OCI-M2 (cell line): ENCODE data around the gene NPIPA5.
"Not testable (repeated sequence)": the region's sequence is repeated elsewhere in the genome, so short reads cannot be mapped to it uniquely, and the experiment has no call there.

Source experiments
- DNase-seq: peaks from one replicate; lab custom pipeline; 2025; ENCODE audit not compliant: unreplicated experiment; lab: John Stamatoyannopoulos, UW

Gene NPIPA5

DNA sequence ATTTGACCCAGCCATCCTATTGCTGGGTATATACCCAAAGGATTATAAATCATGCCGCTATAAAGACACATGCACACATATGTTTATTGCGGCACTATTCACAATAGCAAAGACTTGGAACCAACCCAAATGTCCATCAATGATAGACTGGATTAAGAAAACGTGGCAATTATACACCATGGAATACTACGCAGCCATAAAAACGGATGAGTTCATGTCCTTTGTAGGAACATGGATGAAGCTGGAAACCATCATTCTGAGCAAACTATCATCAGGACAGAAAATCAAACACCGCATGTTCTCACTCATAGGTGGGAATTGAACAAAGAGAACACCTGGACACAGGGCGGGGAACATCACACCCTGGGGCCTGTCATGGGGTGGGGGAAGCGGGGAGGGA, 14.9 kb upstream of the NPIPA5 start:
- not testable (repeated sequence) for DNase-seq

DNA sequence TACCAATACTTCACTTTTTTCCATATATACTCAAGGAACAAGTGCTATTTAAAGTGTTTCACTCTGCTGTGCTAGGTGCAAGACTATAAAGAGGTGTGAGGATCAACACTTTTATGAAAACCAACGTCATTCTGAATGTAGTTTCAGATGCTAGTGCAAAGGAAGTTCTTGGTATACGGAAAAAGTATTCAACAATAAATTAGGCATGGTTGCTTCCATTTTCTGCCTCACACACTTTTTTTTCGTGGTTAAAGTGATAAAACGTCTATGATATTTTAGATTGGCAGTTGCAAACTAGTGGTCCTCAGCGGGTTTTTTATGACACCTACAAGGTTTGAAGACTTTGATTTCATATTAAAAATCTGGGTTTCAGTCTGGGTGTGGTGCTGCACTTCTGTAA, 11.8 kb upstream of the NPIPA5 start:
- not testable (repeated sequence) for DNase-seq

DNA sequence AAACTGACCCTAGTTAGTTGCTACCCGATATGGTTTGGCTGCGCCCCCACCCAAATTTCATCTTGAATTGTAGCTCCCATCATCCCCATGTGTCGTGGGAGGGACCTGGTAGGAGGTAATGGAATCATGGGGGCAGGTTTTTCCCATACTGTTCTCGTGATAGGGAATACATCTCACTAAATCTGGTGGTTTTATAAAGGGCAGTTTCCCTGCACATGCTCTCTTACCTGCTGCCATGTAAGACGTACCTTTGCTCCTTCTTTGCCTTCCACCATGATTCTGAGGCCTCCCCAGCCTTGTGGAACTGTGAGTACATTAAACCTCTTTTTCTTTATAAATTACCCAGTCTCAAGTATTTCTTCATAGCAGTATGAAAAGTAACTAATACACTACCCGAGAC, 10.0 kb upstream of the NPIPA5 start:
- DNase-seq = not testable (repeated sequence)

DNA sequence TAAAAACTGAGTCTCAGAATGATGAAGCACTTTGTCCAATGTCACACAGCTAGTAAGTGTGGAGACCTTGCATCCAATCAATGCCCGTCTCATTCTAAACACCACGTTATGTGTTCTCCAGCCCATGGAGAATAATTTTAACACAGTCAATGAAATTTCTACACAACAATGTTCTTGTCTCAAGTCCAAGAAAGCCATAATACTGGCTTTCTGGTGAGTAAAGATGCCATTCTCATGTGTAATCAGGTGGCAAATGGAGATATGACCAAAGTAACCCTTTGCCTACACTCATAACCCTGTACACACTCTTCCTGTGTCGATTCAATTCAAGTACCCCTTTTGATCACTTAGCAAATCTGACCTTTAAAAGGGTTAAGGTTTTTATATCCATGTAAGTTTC, 4.7 kb upstream of the NPIPA5 start:
- DNase-seq = not testable (repeated sequence)

DNA sequence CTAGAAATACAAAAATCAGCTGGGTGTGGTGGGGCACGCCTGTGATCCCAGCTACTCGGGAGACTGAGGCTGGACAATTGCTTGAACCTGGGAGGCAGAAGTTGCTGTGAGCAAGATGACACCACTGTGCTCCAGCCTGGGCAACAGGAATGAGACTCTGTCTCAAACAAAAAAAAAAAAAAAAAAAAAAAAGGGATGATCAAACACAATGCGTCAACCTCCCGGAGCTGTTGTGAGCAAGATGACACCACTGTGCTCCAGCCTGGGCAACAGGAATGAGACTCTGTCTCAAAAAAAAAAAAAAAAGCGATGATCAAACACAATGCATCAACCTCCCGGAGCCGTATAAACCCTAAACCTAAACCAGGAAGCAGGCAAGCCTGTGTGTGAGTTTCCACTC, 20.6 kb downstream of the NPIPA5 start:
- DNase-seq = not testable (repeated sequence)

DNA sequence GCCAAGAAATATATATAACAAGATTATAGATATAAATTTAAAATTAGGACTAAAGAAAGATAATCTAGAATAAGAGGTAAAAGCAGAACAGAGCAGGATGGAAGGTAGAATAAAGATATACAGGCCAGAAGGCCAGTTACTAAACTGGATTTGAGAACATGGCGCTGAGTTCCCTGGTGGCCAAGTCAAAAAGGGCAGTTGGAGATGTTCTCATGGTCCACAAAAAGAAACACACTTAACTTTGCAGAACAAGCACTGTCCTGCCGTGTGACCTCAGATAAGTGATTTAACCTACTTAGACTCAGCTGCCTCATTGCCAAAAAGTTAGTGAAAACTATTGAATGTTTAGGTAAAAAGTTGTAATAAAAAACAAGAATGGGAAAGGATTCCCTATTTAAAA, 23.2 kb downstream of the NPIPA5 start:
- not testable (repeated sequence) for DNase-seq

DNA sequence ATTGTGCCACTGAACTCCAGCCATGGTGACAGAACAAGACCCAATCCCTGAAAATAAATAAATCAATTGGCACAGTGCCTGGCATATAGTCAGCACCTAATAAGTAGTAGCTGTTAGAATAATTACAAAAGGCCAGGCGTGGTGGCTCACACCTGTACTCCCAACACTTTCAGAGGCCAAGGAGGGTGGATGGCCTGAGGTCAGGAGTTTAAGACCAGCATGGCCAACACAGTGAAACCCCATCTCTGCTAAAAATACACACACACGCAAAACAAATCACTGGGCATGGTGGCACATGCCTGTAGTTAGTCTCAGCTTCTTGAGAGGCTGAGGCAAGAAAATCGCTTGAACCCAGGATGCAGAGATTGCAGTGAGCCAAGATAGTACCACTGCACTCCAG, 25.2 kb downstream of the NPIPA5 start:
- not testable (repeated sequence) for DNase-seq

DNA sequence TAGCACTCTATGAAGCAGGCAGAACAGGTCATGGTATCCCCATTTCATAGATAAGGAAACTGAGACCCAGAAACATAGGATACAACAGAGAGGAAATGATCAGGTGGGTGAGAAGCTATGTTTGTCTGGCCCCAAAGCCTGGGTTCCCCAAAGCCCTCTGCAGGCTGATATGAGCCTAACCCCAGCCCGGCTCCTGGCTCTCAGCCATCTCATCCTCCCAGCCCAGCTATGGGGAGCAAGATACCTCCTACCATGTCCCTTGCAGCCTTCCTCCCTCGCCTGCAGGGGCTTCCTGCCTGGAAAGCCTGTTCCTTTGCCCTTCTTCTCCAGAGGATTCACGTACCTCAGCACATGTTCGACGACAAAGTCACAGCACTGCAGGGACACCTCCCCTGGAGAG, 26.3 kb downstream of the NPIPA5 start:
- DNase-seq = not testable (repeated sequence)

DNA sequence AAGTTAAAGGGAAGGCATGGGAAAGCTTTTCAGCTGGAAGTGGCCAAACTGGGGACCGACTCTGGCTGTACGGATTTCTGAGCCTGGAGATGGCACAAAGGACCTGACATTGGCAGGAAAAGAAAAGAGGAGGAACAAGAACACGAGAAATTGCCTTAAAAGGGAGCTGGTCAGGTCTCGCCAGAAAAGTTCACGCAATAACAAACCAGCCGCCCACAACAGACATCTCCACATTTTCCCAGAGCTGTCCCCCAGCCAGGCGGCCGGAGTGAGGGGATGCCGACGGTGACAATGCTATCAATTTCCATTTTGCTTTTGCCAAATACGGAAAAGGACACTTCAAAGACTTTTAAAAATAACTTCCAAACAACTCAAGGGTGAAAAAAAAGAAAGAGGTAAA, 26.8 kb downstream of the NPIPA5 start:
- not testable (repeated sequence) for DNase-seq

DNA sequence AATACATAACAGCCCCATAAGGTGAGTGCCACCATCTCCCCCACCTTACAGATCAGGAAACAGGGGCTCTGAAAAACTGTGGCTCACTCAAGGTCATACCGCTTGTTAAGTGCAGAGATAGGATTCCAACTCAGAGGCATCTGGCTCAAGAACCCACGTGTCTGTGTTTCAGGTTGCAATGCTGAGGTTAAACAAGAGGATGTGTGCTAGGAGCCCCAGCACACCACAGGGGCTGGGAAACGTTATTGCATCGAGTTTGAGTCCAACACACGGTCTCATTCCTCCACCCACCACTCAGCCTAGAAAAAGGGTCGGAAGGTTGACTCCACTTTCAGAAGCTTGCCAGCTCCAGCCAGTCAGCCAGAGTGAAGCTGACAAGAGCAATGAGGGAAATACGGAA, 29.4 kb downstream of the NPIPA5 start:
- not testable (repeated sequence) for DNase-seq

DNA sequence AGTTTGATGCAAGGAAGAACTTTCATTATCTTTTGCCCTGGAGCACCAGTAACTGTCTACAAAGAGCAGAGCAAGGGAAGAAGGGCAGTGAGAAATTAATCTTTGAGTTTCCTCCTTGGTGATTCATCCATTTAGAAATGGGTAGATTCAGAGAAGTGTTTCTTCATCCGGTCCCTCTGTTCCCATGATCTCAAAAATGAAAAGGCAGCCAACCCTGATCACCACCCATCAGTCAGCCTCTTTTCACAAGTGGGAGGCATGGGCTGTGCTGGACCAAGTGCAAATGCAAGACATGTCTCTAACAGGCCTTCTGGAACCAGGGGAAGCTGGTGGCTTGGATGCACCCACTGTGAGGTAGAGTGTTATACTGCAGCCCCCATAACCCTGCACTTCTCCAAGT, 35.8 kb downstream of the NPIPA5 start:
- not testable (repeated sequence) for DNase-seq

DNA sequence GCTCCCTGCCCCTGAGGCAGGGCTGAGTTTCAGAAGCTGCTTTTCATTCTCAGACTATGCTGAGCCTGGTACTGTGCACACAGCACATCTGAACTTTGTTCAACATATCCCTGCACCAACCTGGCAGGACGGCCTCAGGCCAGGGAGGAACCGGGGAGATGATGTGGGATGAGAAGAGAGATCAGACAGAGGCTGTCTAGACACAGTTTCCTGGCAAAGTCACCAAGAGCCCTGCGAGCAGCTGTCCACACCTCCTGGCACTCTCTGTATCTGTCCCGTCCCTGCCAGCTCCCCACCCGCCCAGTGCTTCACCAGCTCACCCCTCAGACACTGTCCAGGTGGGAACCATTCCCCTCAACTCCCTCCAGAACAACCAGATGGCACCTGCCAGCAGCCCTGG, 39.1 kb downstream of the NPIPA5 start:
- not testable (repeated sequence) for DNase-seq

DNA sequence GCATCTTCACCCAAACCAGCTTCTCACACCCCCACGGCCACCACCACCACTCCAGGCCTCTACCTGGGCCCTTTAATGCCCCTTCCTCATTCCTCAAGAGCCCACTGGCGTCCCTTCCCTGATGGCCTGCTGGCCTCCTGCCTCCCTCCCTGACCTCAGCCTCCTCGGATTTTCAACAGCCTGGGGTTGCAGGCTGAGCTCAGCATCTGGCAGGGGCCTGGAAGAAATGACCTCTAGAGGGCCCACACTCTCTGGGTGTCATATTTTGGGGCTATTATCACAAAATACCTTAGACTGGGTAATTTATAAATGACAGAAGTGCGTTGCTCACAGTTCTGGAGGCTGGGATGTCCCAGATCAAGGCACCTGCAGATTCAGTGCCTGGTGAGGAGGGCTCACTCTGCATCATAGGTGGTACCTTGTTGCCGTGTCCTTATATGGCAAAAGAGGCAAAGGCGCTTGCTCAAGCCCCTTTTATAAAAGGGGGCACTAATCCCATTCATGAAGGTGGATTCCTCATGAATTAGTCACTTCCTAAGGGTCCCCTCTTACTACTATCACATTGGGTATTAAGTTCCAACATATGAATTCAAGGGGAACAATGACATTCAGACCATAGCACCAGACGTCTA, 40.0 kb downstream of the NPIPA5 start:
- DNase-seq = not testable (repeated sequence)

DNA sequence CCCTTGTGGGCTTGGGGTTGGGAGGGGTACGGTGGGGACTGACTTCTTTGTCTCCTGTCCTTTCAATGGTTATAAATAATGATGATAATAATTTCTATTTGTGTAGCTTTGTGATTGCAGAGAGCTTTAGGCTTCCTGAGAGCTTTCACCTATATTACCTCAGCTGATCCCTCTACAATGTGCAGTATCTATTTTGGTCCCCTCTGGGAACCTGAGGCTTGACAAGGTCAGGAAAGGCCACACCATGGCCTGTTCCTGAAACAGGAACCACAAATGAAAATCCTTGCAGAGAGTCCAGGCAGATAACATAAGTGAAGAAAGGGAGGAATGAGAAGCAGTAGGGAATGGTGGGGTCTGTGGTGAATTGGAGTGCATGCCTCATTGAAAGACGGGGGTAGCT, 42.5 kb downstream of the NPIPA5 start:
- not testable (repeated sequence) for DNase-seq

DNA sequence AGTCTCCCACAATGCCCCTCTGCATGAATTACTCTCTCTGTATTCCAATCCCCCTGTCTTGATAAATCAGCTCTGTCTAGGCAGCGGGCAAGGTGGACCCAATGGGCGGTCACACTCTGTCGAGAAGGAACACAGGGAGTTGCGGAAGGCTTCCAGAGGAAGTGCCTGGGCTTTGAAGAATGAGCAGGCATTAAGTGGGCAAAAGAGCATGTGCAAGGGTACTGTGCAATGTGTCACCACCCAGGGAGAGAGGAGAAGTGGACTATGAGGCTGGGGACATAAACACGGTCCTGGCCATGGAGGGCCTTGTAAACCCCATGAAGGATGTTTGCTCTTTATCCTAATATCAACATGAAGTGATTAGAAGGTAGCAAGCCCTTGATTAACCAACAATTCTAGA, 44.1 kb downstream of the NPIPA5 start:
- DNase-seq = not testable (repeated sequence)

DNA sequence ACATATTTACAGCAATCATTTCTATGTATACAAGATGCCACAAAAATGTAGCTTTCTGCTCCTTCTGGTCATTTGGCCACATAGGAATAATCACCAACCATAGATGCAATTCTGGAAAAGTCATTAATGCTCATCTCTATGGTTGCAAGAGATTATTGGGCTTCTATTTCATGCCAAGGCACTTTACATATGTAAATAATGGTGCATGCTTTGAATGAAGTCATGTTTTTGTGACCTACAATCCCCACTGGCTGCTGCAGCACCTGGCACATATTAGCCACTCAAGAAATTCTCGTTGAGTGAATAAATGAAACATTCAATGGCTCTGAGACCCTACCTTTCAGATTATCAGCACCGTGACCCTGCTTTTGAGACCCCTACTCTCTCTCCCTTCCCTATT, 47.1 kb downstream of the NPIPA5 start:
- not testable (repeated sequence) for DNase-seq

DNA sequence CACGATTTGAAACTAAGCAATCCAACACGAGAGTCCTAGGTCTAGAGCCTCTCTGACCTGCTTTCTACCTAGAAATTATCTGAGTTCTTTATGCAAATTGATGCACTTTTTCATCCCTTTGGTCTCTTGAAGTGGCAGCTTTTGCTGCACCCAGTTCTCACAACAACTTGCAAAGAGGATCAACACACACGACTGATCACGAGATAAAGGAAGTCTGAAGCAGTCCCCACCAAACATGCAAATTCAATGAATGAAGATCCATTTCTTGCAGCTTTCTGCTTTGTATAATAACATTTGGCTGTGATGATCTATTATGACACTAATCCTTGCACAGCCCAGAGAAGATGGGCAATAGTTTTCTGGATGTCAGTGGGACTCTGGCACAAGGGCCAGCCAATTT, 53.1 kb downstream of the NPIPA5 start:
- DNase-seq = not testable (repeated sequence)

DNA sequence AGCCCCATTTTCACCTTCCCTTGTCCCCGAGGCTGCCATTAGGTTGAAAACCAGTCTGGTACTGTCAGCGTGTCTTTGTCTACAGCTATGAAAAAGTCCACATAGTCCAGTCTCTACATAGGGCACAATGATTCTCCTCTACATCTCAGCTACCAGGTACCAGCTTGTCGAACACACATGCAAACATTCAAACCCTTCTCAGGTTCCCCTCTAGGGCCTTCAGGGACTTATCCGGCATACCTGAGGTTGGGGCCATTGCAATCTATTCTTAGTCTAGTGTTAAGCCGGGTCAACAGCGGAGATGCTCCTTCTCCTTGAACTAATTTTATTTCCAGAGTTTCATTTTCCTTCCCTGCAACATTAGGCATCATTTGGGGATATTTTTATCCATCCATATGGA, 54.7 kb downstream of the NPIPA5 start:
- not testable (repeated sequence) for DNase-seq

DNA sequence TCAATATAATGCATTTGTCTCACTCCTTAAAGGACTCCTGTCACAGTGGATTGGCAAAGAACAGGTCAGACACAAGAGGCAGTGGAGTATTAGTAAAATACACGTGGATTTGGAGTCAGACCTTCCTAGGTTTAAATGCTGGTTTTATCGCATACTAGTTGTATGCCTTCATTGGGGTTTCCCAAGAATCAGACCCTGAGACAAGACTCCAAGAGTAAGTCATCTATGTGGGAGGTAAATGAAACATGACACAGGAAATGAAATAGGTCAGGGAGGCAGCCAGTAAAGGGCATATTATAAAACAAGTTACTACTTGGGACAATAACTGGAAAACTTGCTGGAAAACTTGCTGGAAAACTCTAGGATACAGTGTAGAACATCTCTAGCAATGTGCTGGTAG, 56.9 kb downstream of the NPIPA5 start:
- not testable (repeated sequence) for DNase-seq

DNA sequence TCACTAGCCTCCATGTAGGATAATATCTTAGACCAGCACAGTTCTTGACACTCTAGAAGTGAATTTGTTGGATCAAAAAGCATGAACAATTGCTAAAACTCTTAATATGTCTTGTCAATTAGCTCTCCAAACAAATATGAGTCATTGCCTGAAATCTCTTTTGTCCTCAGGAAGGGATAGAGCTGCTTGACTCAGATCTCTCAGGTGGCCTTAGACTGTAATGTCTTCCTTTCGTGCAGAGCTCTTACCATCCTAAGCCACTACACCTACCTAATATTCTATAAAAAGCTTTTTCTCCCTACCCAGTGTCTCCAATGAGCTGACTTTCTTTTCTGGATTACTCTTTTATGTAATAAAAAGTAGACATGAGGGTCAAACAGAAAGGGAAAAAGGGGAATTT, 63.5 kb downstream of the NPIPA5 start:
- not testable (repeated sequence) for DNase-seq
